Measurements from ENCODE around the gene ATG13. TPM values are rescaled to one million over a fixed set of nuclear protein-coding genes. Genes with fewer than 3 reads are reported as not detected.

ATG13 gene
- total and polyA plus RNA-seq, 2 experiments from 2014 or later: 32.9 to 71.1 TPM

DNA sequence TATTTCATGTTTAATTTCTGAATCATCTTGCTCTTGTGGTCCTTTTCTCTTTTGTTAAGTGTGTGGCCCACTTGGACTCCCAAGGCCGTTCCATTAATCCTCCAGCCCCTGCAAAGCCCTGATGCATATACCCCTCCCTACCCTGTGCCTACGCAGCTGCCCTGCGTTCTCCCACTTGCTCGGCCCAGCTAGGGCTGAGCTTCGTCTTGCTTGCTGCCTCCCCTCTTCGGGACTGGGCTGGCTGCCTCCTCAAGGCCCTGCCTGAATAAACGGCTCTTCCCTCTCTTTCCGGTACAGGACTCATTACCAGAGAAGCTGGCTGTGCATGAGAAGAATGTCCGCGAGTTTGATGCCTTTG, 54.6 kb downstream of the ATG13 start:
- DNase-seq (ENCODE audit: low spot score) (no peak), ATAC-seq (no peak)
- peaks cover 19% of the 10 kb centered on the region for H3K4me1 ChIP-seq (ENCODE audit: insufficient read depth)
- H2AFZ ChIP-seq: no peak overlapping the region
- TF ChIP-seq, protein P1, sequence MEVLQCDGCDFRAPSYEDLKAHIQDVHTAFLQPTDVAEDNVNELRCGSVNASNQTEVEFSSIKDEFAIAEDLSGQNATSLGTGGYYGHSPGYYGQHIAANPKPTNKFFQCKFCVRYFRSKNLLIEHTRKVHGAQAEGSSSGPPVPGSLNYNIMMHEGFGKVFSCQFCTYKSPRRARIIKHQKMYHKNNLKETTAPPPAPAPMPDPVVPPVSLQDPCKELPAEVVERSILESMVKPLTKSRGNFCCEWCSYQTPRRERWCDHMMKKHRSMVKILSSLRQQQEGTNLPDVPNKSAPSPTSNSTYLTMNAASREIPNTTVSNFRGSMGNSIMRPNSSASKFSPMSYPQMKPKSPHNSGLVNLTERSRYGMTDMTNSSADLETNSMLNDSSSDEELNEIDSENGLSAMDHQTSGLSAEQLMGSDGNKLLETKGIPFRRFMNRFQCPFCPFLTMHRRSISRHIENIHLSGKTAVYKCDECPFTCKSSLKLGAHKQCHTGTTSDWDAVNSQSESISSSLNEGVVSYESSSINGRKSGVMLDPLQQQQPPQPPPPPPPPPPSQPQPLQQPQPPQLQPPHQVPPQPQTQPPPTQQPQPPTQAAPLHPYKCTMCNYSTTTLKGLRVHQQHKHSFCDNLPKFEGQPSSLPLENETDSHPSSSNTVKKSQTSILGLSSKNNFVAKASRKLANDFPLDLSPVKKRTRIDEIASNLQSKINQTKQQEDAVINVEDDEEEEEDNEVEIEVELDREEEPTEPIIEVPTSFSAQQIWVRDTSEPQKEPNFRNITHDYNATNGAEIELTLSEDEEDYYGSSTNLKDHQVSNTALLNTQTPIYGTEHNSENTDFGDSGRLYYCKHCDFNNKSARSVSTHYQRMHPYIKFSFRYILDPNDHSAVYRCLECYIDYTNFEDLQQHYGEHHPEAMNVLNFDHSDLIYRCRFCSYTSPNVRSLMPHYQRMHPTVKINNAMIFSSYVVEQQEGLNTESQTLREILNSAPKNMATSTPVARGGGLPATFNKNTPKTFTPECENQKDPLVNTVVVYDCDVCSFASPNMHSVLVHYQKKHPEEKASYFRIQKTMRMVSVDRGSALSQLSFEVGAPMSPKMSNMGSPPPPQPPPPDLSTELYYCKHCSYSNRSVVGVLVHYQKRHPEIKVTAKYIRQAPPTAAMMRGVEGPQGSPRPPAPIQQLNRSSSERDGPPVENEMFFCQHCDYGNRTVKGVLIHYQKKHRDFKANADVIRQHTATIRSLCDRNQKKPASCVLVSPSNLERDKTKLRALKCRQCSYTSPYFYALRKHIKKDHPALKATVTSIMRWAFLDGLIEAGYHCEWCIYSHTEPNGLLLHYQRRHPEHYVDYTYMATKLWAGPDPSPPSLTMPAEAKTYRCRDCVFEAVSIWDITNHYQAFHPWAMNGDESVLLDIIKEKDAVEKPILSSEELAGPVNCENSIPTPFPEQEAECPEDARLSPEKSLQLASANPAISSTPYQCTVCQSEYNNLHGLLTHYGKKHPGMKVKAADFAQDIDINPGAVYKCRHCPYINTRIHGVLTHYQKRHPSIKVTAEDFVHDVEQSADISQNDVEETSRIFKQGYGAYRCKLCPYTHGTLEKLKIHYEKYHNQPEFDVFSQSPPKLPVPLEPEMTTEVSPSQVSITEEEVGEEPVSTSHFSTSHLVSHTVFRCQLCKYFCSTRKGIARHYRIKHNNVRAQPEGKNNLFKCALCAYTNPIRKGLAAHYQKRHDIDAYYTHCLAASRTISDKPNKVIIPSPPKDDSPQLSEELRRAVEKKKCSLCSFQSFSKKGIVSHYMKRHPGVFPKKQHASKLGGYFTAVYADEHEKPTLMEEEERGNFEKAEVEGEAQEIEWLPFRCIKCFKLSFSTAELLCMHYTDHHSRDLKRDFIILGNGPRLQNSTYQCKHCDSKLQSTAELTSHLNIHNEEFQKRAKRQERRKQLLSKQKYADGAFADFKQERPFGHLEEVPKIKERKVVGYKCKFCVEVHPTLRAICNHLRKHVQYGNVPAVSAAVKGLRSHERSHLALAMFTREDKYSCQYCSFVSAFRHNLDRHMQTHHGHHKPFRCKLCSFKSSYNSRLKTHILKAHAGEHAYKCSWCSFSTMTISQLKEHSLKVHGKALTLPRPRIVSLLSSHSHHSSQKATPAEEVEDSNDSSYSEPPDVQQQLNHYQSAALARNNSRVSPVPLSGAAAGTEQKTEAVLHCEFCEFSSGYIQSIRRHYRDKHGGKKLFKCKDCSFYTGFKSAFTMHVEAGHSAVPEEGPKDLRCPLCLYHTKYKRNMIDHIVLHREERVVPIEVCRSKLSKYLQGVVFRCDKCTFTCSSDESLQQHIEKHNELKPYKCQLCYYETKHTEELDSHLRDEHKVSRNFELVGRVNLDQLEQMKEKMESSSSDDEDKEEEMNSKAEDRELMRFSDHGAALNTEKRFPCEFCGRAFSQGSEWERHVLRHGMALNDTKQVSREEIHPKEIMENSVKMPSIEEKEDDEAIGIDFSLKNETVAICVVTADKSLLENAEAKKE (CRISPR knock-in tag; IDR thresholded peaks at IDR 0.05): no peak
- no peak for TF ChIP-seq EZH2phosphoT487 (IDR thresholded peaks at IDR 0.05; ENCODE audit: unreplicated experiment)
- no peak overlapping the region for H3K27ac ChIP-seq (ENCODE audit: low read depth)
- Mint-ChIP-seq H3K27me3 (ENCODE audit: insufficient read depth, low read depth, poor library complexity) (peaks cover 8% of the 10 kb centered on the region), H3K27ac (no peak overlapping the region; the same call in 1 of the 2 replicates), H3K4me3 (no peak overlapping the region), H3K36me3 (ENCODE audit: low read depth) (peaks cover 36% of the 10 kb centered on the region), H3K9me3 (no peaks in the 10 kb centered on the region), H3K4me1 (peaks cover 19% of the 10 kb centered on the region)
- no peaks in the 10 kb centered on the region for H3K27me3 ChIP-seq (ENCODE audit: insufficient read depth)
- H3K4me2 ChIP-seq: no peak overlapping the region
- H3K4me3 ChIP-seq: no peak overlapping the region
- no peaks in the 10 kb centered on the region for H3K9me2 ChIP-seq (ENCODE audit: insufficient read depth)
- H3F3A ChIP-seq (replicated peaks; ENCODE audit: low read depth): peaks cover 8% of the 10 kb centered on the region; the same call in 1 of the 2 replicates
- peaks cover 1% of the 10 kb centered on the region; the same call in 1 of the 2 replicates for H4K20me1 ChIP-seq (replicated peaks; ENCODE audit: insufficient read depth)
- H3K79me2 ChIP-seq (replicated peaks; ENCODE audit: insufficient read depth): no peaks in the 10 kb centered on the region
- peaks cover 22% of the 10 kb centered on the region; the same call in 1 of the 2 replicates for H3K36me3 ChIP-seq (ENCODE audit: insufficient read depth)

GRCh38 chr11:46672381-46672839, 55.1 kb downstream of the ATG13 start:
- H3K4me3 ChIP-seq: no peak overlapping the region
- no peak overlapping the region; the same call in none of the 2 replicates for H3K27ac Mint-ChIP-seq
- peaks cover 19% of the 10 kb centered on the region for H3K4me1 ChIP-seq (ENCODE audit: insufficient read depth)
- peaks cover 20% of the 10 kb centered on the region for H3K4me1 Mint-ChIP-seq
- TF ChIP-seq CREB1 (CRISPR knock-in tag; IDR thresholded peaks at IDR 0.05; ENCODE audit: low read depth) (no peak), EZH2 (IDR thresholded peaks at IDR 0.05; ENCODE audit: low read depth, unreplicated experiment) (no peak)
- no peak overlapping the region for H3K4me2 ChIP-seq
- H3K36me3 ChIP-seq (ENCODE audit: insufficient read depth): peaks cover 20% of the 10 kb centered on the region; the same call in 1 of the 2 replicates
- peaks cover 8% of the 10 kb centered on the region for H3K27me3 Mint-ChIP-seq (ENCODE audit: insufficient read depth, low read depth, poor library complexity)
- H3K9me3 Mint-ChIP-seq: no peaks in the 10 kb centered on the region
- H2AFZ ChIP-seq: no peak overlapping the region
- ATAC-seq: no peak
- H3K27ac ChIP-seq (ENCODE audit: low read depth): no peak overlapping the region
- H3K36me3 Mint-ChIP-seq (ENCODE audit: low read depth): peaks cover 36% of the 10 kb centered on the region
- H4K20me1 ChIP-seq (replicated peaks; ENCODE audit: insufficient read depth): no peaks in the 10 kb centered on the region
- DNase-seq (ENCODE audit: low spot score): no peak
- no peak overlapping the region for H3K4me3 Mint-ChIP-seq
- H3K79me2 ChIP-seq (replicated peaks; ENCODE audit: insufficient read depth): no peaks in the 10 kb centered on the region
- no peaks in the 10 kb centered on the region for H3K9me2 ChIP-seq (ENCODE audit: insufficient read depth)
- peaks cover 8% of the 10 kb centered on the region; the same call in 1 of the 2 replicates for H3F3A ChIP-seq (replicated peaks; ENCODE audit: low read depth)
- H3K27me3 ChIP-seq (ENCODE audit: insufficient read depth): no peaks in the 10 kb centered on the region
